CD4-positive, alpha-beta T cell treated with Interleukin-2 at 100 ng/mL for 4 hours (primary cell): Measurements from ENCODE around the gene GSS.
A peak's percentile ranks its signal among the peaks of the same experiment; 100 is the strongest.
"Not testable (repeated sequence)": the region's sequence is repeated elsewhere in the genome, so short reads cannot be mapped to it uniquely, and the experiment has no call there.

Experiments used
- DNase-seq: peaks from one replicate; pipeline ENCODE4 v3.0.0-alpha.2; 2020; ENCODE audit warnings: low spot score

Gene GSS

GRCh38 chr20:34907616-34908469, 47.8 kb downstream of the GSS start:
- DNase-seq, result no peak

- DNase-seq, result no peak
Measured at GRCh38 chr20:34904202-34904621, 51.4 kb downstream of the GSS start.

GRCh38 chr20:34898731-34899130, 56.9 kb downstream of the GSS start:
- DNase-seq, result not testable (repeated sequence)

GRCh38 chr20:34898129-34898528, 57.5 kb downstream of the GSS start:
- DNase-seq, result not testable (repeated sequence)

- no peak for DNase-seq
Measured at GRCh38 chr20:34896086-34896621, 59.5 kb downstream of the GSS start.

- no peak for DNase-seq
Measured at GRCh38 chr20:34895465-34895864, 60.1 kb downstream of the GSS start.

GRCh38 chr20:34894723-34895122, 60.9 kb downstream of the GSS start:
- no peak for DNase-seq

GRCh38 chr20:34892671-34893070, 62.9 kb downstream of the GSS start:
- no peak for DNase-seq

- peak; percentile 40 for DNase-seq
Measured at GRCh38 chr20:34891166-34892062, 64.2 kb downstream of the GSS start.

- no peak for DNase-seq
Measured at GRCh38 chr20:34888468-34888867, 67.1 kb downstream of the GSS start.

- DNase-seq, result no peak
Measured at GRCh38 chr20:34887023-34887422, 68.6 kb downstream of the GSS start.

GRCh38 chr20:34886122-34886521, 69.5 kb downstream of the GSS start:
- DNase-seq, result no peak

GRCh38 chr20:34884260-34884659, 71.3 kb downstream of the GSS start:
- no peak for DNase-seq

GRCh38 chr20:34883809-34884208, 71.8 kb downstream of the GSS start:
- DNase-seq, result no peak

- DNase-seq, result no peak
Measured at GRCh38 chr20:34883087-34883688, 72.4 kb downstream of the GSS start.

- no peak for DNase-seq
Measured at GRCh38 chr20:34881689-34882088, 73.9 kb downstream of the GSS start.

- DNase-seq, result not testable (repeated sequence)
Measured at GRCh38 chr20:34880971-34881370, 74.6 kb downstream of the GSS start.

- no peak for DNase-seq
Measured at GRCh38 chr20:34880215-34880850, 75.3 kb downstream of the GSS start.
